NCI-H1092 treated with DMSO at 0.1 percent for 48 hours (cell line): ENCODE data around the gene PTPRT.

Source experiments
- DNase-seq: peaks from one replicate; lab custom pipeline; 2025; lab: John Stamatoyannopoulos, UW

Gene PTPRT

DNA sequence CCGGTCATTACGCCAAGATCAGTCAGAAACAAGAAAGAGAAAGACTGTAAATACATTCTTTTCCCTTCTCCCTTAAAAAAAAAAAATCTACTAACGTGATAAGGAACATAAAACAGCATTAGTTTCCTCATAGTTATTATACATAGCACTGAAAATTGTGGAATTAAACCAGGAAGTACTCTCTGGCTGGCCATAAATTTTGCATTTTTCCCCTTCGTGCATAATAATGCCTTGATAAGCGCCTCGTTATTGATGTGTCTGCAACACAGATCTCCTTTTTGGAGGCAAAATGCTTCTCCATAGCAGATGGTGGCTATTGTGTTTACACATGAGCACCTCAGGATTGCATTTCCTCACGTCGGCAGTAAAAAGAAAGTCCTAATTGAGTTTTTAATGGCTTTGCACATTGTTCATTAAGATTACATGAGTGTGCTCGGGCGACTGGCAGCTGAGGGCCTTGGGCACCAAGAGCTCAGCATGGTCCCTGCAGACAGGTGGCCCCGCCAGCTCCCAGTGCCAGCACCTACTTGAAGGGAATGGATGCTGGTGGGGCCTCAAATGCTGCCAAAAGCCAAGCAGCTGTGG is 394.5 kb downstream of the PTPRT start:
- DNase-seq, result peak; percentile 20

DNA sequence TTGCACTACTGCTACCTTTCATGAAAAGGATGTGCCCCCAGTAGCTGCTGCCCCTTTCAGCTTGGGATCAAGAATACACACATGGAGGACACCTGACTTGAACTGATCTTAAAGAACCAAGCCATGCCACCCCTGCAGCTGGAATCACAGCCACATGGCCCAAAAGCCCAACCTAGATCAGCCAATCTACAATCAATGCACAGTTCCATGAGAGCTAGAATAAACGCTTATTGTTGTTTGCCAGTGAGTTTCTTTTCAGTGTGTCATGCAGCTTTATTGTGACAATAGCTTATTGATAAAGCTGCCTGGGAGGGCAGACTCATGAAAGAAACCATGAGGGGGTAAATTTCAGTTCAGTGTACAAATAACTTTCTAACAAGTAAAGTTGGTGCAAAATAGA is 397.7 kb downstream of the PTPRT start:
- DNase-seq, result no peak

DNA sequence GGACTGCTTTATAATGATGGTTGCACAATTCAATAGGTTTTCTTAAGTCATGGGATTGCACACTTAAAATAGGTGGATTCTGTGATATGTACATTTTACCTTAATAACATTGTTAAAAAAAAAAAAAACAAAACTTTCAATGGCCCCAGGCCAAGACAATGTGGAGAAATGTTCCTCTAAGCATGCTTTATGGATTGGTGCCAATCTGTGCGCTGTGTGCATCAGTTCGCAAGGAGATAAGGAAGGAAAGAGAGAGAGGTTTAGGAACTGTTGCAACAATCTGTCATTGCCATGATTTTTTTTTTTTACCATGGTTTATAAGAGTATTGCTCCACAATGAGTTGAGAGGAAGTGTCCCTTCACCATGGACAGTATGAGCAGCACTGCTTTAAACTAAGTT is 399.6 kb downstream of the PTPRT start:
- no peak for DNase-seq

DNA sequence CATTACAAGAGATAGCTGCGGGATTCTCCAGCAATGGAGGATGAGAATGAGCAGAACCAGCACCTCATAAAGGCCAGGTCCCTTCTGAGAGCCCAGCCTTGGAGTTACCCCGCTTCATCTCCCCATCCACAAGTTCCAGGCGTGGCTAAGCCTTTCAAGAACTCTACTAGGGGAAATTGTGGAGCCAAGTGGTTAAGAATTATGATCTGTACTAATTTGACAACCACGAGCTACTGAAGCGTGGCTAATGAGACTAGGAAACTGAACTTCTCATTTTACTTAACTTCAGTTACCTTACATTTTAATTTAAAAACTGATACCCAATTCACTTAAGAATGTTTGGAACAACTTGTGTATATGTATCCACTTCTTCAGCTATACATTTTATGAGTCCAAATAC is 401.0 kb downstream of the PTPRT start:
- no peak for DNase-seq

DNA sequence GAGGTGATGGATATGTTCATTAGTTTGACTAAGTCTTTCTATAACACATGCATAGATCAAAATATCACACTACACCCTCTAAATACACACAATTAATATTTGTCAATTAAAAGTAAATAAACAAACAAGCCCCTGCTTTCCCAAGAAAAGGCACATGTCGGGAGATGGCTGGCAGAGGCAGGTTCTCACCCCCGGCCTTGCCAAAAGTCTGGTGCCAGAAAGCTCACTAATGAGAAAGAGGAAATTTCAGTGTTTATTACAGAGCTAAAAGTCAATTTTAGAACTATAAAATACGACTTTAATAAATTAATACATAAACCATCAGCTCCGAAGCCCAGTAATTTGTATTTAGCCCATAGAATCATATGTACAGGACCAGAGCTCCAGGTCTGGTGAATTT is 404.7 kb downstream of the PTPRT start:
- no peak for DNase-seq

DNA sequence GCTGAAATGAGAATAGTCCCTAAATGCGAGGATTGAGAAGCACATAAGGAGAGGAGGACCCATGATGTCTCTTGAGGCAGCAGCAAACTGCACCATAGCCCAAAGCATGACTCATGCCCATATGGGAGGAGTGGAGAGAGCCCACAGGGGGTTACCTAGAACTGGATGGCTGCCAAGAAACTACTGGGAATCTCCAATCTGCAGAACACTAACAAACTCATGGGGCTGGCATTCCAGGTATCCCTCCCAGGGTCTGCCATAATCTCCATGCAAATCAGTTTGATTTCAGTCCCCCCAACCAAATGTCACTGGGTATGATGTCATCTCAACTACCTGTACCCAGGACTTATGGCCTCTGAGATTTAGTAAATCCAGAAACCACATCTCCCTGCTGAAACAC is 410.5 kb downstream of the PTPRT start:
- DNase-seq, result no peak

DNA sequence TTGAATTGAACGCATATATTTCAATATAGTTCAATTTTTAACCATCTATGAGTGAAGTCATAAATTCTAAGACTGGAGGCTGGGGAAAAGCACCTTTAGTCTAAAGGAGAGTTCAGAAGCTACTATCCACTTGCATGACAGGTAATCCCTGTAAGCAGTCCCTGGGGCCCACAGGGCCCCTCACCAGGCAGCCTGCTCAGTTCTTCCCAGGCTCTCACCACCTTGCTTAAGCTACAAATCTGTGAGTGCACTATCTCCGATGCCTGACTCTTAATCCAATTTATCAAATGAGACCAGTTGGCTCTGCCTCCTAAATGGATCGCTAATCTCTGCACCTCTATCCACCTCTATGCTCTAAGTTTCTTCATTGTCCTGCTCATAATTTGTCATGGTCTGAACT is 413.8 kb downstream of the PTPRT start:
- no peak for DNase-seq

DNA sequence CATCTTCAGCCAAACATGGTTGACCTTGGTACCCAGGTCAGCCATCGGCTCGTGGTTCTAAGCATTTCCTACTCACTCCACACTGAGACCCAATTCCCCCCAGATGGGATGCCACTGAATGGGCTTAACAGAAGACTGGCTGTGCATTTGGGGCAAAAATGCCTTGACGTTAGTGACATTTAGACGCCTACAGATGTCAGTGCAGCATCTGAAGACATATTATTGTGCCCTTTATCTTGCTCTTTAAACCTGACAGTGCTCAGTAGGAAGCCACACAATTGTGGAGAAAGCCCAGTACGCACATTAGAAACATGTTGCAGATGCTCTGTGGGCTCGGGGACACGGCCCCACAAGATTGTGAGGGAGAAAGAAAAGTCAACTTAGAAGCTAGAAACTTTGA is 414.7 kb downstream of the PTPRT start:
- DNase-seq, result no peak

DNA sequence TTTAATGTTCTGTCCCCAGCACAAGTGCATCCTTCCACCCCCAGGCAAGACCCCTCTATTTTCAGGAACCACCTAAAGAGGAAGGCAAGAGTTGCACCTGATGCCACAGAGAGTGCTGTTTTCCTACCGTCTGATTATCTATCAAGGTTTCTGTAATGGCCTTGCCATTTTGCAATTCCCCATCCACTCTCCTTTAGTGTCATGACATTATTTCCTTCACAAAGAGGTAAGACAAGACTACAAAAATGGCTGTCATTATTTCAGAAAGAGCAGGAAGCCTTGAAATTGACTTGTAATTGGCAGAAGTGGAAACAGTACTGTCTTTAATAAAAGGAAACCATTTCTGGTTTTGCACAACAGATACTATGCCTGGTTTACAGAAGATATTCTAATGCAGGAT is 426.7 kb downstream of the PTPRT start:
- DNase-seq, result no peak

DNA sequence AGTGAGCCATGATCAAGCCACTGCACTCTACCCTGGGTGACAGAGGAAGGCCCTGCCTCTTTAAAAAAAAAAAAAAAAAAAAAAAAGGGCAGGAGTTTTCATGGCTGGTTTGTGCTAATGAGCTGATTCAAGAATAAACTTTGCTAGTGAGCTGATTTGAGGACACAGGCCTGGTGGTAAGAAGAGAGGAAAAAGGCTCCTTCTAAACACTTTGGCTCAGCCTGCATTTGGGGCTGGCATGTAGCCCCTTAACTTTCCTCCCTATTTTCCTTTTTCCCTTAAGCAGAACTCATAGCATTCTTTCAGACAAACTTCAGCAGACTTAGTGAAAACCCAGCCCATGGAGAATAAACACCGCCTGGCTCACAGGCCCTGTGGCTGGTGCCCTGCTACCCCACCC is 432.7 kb downstream of the PTPRT start:
- DNase-seq, result no peak

DNA sequence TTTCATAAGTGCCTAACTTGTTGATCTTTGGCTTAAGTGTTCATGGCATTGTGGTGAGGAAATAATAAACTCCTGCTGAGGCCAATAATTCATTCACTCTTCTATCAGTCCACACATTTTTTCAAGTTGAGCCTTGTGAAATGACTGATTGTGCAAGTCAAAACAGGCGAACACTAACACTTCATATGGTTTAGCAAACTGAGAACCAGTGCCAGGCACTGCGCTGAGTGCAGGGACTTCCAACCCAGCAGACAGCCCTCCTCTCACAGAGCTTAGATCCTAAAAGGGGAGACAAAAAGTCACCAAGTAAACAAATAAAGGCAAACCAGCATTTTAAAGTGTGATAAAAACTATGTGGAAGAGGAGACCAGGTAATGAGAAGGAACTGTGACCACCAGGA is 435.0 kb downstream of the PTPRT start:
- DNase-seq, result no peak

DNA sequence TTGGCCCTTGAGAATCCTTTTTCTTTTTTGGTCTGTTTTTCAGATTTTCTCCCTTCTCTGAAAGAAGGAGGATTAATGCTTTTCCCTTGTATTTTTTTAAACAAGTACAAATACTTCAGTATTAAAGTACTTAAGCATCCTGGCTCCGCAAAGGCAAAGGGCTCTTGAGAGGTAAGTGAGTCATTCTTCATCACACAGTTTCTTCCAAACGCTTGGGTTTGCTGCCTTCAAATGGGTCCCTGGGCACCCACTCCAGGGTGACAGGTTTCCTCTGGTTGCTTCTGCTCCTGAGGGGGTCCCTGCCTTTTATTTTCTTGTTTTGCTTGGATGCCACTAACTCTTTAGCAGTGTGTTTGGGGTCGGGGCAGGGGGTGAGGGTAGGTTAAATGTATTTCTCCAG is 437.1 kb downstream of the PTPRT start:
- DNase-seq, result no peak

DNA sequence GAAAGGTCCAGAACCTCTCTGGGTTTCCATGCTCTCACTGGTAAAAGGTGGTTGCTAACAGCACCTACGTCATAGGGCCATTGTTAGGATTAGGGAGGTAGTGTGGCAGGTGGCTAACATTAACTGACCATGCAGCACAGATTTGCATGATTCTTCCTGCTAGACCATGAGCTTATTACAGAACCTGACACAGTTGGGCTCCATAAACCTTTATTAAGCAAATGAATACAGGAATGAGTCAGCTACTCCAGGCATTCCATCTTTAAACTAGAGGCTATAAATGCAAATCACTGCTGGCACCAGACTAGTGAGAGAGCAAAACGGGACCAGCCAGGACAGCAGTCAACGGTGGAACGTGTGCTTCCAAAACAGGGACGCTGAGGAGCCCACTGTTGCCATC is 440.1 kb downstream of the PTPRT start:
- DNase-seq, result no peak

DNA sequence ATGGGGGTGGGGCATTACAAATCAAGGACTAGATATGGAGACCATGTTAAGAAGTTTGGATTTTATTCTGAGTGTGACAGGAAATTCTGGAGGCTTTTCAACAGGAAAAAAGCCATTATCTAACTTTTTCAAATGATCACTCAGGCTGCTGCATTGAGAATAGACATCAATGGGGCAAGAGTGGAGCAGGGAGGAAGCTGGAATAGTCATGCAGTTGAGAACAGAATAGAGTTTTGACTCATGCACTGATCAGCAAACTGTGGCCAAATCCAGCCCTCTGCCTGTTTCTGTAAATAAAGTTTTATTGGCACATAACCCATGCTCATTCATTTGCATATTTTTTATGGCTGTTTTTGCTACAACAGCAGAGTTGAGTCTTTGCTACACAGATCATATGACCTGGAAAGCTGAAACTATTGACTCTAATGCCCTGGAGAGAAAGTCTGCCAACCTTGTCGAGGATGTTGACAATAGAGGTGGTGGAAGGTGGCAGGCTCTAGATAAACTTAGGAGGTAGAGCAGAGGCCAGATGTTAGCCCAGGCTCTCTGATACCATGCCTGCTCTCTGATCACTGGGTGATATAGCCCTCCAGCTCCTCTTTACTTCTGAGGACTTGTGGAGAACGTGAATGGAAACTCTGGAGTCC is 441.8 kb downstream of the PTPRT start:
- DNase-seq, result no peak

DNA sequence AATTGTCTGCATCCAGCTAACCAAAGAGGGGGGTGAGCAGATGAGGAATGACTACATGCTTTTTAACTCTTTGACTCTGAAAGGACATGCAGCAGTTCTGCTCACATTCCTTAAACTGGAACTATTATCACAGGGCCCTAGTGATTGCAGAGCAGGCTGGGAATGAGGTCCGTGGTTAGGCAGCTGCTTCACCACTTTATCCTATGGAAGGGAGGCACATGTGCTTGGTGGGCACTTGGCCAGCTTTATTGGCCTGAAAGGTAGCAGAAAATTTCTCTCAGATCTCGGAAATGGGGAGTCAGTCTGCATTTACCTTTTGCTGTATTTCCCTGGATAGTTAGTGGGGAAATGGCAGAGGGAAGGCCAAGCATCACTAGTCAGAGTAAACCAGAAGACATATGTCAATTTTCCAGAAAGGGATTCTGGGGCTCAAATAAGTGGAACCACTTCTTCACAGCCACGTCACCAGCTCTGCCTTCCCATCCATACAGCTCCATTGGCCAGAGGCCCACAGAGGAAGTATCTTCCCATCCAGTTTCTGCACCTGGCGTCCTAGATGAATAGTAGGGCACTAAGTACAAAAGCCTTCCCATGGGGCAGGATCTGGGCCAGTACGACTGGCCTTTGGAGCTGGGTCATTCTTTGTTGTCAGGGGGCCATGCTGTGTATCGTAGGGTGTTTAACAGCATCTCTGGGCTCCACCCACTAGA is 444.8 kb downstream of the PTPRT start:
- no peak for DNase-seq

DNA sequence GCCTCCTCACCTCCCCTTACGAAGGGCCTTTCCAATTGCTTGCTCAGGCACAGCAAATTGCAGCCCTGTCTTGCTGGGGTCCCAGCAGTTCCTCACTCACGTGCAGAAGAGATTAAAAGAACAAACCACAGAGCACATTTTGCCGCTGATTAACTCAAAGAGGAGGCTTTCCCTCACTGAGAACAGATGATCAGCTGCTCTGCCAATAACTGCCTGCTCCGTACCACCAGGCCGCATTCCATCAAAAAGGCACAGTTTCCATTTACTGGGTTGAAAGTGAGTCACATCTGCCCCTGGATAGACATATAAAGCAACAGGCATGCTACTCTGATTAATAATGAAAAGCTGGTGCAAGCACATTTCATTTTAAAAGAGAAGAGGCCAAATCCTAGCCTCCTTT is 446.8 kb downstream of the PTPRT start:
- DNase-seq, result no peak

DNA sequence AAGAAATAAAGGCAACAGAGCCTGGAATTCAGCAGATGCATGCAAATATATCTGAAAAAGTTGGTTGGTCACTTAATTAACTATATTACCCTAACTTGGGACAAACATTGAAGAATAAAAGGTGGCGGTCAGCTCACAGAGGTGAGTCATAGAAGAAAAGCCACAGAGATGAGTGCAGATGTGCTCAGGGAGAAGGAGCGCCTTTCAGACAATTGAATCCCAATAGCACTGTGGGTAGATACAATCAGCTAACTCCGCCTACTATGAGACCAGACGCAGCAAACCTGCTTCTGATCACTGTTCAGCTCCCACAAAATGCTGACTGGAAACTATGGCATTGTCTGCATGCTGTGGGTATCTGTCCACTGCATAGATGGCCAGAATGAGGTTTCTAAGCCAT is 447.8 kb downstream of the PTPRT start:
- no peak for DNase-seq

DNA sequence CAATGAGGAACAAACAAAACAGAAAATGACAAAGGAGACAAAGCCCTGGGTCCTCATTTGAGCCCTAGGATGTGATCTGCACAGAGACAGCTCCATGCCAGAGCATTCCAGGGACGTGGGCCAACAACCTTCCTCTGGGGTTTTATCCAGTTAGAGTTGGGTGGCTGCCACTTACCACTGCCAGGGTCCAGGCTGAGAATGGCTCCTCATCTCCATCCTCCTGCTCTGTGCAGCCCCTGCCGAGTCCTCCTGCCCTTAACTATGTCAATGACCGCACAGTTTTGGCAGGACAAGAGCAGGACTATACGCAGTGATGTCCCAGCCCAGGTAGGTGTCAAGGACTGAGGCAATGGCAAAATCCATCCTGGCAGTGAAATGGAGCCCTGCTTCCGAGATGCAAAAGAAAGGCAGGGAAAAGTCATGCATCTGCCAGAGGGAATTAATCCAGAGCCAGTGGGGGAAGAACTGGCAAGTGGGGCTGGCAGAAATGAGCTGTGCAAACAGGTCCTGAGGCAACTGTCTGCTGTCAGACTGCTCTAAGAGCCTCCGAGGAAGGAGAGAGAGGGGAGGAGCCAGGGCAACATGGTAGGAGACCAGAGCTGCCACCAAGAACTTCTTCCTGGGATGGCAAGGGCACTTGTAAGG is 449.4 kb downstream of the PTPRT start:
- no peak for DNase-seq

DNA sequence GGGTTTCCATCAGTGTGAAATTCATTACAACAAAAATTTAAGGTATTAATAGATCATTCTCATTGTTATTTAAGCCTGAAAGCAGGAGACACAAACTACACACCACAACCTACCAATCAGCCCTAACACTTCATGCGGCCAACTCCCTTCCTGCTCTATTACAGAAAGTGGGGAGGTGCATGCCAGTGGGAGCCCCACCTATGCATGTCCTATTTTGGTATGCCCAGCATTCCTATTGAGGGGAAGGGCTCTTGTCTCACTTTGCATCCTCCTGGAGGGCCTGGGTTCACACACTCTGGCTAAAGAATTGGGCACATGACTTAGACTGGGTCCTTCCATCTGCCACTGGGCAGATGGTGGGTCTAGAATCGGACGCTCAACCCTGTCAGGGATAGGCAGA is 450.0 kb downstream of the PTPRT start:
- DNase-seq, result no peak

DNA sequence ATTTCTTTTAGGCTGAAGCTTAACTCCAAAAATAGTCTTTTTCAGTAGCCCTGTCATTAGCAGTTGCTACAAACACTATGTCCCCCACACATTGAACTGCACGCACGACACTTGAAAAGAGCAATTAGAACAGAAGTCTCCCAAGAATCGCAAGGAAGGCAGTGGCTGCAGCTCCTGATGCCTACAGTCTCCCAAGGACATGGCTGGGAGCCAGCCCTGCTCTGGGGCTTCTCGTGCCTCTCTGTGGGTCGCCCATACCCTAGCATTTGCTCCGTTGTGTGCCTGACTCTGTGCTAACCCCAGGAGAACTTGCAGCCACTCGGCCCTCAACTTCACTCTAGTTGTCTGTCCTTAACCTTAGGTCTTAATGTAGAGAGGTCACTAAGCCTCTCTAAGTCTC is 454.2 kb downstream of the PTPRT start:
- no peak for DNase-seq

DNA sequence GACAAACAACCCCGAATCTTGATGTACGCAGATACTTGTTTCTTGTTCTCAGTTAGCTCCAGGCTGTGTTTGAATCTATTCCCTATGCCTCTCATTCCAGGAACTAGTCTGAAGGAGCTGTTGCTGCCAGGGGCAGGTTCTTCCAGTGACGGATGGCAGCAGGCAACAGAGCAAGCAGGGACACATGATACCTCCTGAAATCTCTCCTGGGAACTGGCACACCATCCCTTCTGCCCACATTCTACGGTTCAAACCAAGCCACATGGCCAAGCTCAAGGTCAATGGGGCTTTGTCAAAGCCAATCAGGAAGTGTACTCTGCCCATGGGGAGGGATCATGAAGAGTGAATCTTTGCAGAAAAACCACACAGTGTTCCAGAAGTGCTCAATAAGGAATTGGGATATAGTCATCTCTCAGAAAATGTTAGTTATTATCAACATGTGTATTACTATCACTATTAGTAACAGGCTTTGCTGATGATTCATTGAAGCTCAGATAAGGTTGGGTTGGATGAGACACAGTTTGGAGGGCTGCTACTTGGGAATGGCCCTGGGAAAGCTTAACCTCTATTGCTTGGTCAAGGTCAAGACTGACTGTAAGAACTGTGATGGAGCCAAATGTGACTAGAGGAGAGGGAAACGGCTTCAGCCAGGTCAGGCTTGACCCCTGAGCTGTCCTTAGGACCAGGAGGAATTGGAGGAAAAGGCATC is 454.9 kb downstream of the PTPRT start:
- DNase-seq, result no peak

DNA sequence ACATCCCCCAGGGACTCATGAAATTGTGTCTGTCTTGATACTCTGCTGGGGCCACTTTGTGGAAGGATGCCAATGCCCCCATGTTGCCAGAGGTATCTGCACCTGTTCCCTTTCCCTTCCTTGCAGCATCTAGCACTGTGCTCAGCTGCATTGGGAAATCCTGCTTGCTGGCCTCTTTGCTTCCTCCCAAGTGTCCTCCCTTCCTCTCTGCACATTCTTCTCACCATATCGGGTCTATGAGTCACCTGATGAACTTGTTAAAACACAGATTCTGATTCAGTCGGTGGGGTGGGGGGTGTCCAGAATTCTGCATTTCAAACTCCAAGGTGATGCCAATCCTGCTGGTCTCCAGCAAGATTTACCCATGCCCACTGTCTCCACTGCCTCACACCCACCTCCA is 467.8 kb downstream of the PTPRT start:
- no peak for DNase-seq
